CD14-positive monocyte (primary cell): Measurements from ENCODE around the gene ZNF423. TPM values are rescaled to one million over a fixed set of nuclear protein-coding genes. Genes with fewer than 3 reads are reported as not detected.

Experiments
- DNase-seq, 3 donors: peaks; one replicate each; pipeline ENCODE4 v3.0.0-alpha.2; 2011 to 2022
- H2AFZ ChIP-seq: 2 replicates; pipeline ENCODE4 v1.6.0; 2012; ENCODE audit warnings: mild to moderate bottlenecking, low read depth, low read length, inconsistent platforms; ENCODE audit not compliant: insufficient read depth, poor library complexity, severe bottlenecking
- H3K27ac ChIP-seq, 2 donors: 1 replicate in 1 of 2; 2 replicates in 1 of 2; pipeline ENCODE4 v1.5.1; 2012 to 2013; ENCODE audit warnings: low read length in 2 of 2, control low read depth in 1 of 2, inconsistent platforms in 1 of 2, low read depth in 1 of 2, mild to moderate bottlenecking in 1 of 2
- H3K27me3 ChIP-seq, 2 donors: one replicate each; pipeline versions ENCODE4 v1.6.0 to v1.6.1; 2011 to 2013; ENCODE audit warnings: low read length in 2 of 2; ENCODE audit not compliant: control insufficient read depth in 2 of 2, insufficient read depth in 2 of 2
- H3K36me3 ChIP-seq, 2 donors: replicated peaks in 1 of 2; 1 replicate in 1 of 2; 2 replicates in 1 of 2; pipeline versions ENCODE4 v1.5.1 to v1.6.1; 2012 to 2013; ENCODE audit warnings: low read length in 2 of 2, control low read depth in 1 of 2, inconsistent platforms in 1 of 2, mild to moderate bottlenecking in 1 of 2; ENCODE audit not compliant: insufficient read depth in 2 of 2, control insufficient read depth in 1 of 2
- H3K4me1 ChIP-seq, 2 donors: 1 replicate in 1 of 2; 2 replicates in 1 of 2; pipeline versions ENCODE4 v1.5.1 to v1.6.1; 2012 to 2013; ENCODE audit warnings: low read length in 2 of 2, control low read depth in 1 of 2, inconsistent platforms in 1 of 2, mild to moderate bottlenecking in 1 of 2, moderate library complexity in 1 of 2; ENCODE audit not compliant: insufficient read depth in 2 of 2, control insufficient read depth in 1 of 2
- H3K4me2 ChIP-seq: replicated peaks from 2 replicates; pipeline ENCODE3; 2012; ENCODE audit warnings: low read length, moderate library complexity, mild to moderate bottlenecking; ENCODE audit not compliant: poor library complexity, severe bottlenecking; ENCODE audit errors: extremely low read depth
- H3K4me3 ChIP-seq, 3 experiments: fragments of 200-600 bp in 1 of 3; sonication (generic) in 1 of 3; replicated peaks in 1 of 3; 1 replicate in 2 of 3; 2 replicates in 1 of 3; pipeline ENCODE4 v1.5.1; 2011 to 2013; ENCODE audit warnings: low read length in 3 of 3, mild to moderate bottlenecking in 3 of 3, control low read depth in 2 of 3, low read depth in 2 of 3, inconsistent platforms in 1 of 3, moderate library complexity in 1 of 3
- H3K79me2 ChIP-seq: 2 replicates; pipeline ENCODE4 v1.6.0; 2012; ENCODE audit warnings: mild to moderate bottlenecking, control low read depth, inconsistent platforms, low read length, moderate library complexity; ENCODE audit not compliant: insufficient read depth
- H3K9ac ChIP-seq: 2 replicates; pipeline ENCODE4 v1.6.0; 2017; ENCODE audit warnings: low read length, mild to moderate bottlenecking; ENCODE audit not compliant: insufficient read depth, poor library complexity, severe bottlenecking
- H3K9me3 ChIP-seq, 2 donors: replicated peaks in 1 of 2; 1 replicate in 1 of 2; 2 replicates in 1 of 2; pipeline versions ENCODE4 v1.5.1 to v1.6.1; 2012 to 2013; ENCODE audit warnings: low read length in 2 of 2, control low read depth in 1 of 2; ENCODE audit not compliant: control insufficient read depth in 1 of 2, insufficient read depth in 1 of 2
- H4K20me1 ChIP-seq: 2 replicates; pipeline ENCODE4 v1.6.0; 2012; ENCODE audit warnings: mild to moderate bottlenecking, low read length, control low read depth, moderate library complexity; ENCODE audit not compliant: insufficient read depth
- H3K27ac Mint-ChIP-seq, 7 donors: one replicate each; pipeline ENCODE4 v1.8.0; 2020; ENCODE audit warnings: mild to moderate bottlenecking in 7 of 7, mixed read lengths in 7 of 7, moderate library complexity in 6 of 7, inconsistent platforms in 2 of 7
- H3K27me3 Mint-ChIP-seq, 3 donors: one replicate each; pipeline ENCODE4 v1.8.0; 2021 to 2022; ENCODE audit warnings: low read depth in 3 of 3, mild to moderate bottlenecking in 3 of 3, mixed read lengths in 3 of 3, moderate library complexity in 3 of 3, inconsistent platforms in 1 of 3
- H3K36me3 Mint-ChIP-seq, 2 donors: one replicate each; pipeline ENCODE4 v1.8.0; 2020; ENCODE audit warnings: mixed read lengths in 2 of 2, inconsistent platforms in 1 of 2, mild to moderate bottlenecking in 1 of 2
- H3K4me1 Mint-ChIP-seq: one replicate; pipeline ENCODE4 v1.8.0; 2020; ENCODE audit warnings: mild to moderate bottlenecking, mixed read lengths
- H3K4me3 Mint-ChIP-seq, 2 donors: one replicate each; pipeline ENCODE4 v1.8.0; 2020; ENCODE audit warnings: mild to moderate bottlenecking in 2 of 2, mixed read lengths in 2 of 2, moderate library complexity in 1 of 2
- H3K9me3 Mint-ChIP-seq, 7 donors: one replicate each; pipeline ENCODE4 v1.8.0; 2020 to 2022; ENCODE audit warnings: mixed read lengths in 7 of 7, mild to moderate bottlenecking in 6 of 7, moderate library complexity in 6 of 7, inconsistent platforms in 2 of 7
- WGBS: methylation state at CpG from one replicate; pipeline ENCODE4 v1.1.5; 2013; ENCODE audit warnings: missing lambda C conversion rate; ENCODE audit not compliant: insufficient coverage; 5-methylcytosine and 5-hydroxymethylcytosine counted together
- intact Hi-C, 2 donors: fragments of 100-400 bp; cut with micrococcal nuclease; formaldehyde crosslinking; loops; one replicate each; pipeline versions ENCODE4 v1.15.0 to v1.15.1; 2023
- polyA plus RNA-seq, 3 donors: library from polyadenylated mRNA; depleted of rRNA in 1 of 3; unstranded in 2 of 3; stranded (reverse) in 1 of 3; fragments of 300-500 nt in 2 of 3; fragments of >200 nt in 1 of 3; fragmentation: Illumina TruSeq in 2 of 3; gene quantifications; 1 replicate in 2 of 3; 2 replicates in 1 of 3; pipeline ENCODE4 v1.2.3, GENCODE V29; 2012 to 2021
- TF ChIP-seq, protein P1 (sequence below): fragments of 200-600 bp; IDR thresholded peaks from one replicate; pipeline ENCODE4 v1.8.0; 2022; ENCODE audit warnings: antibody characterized with exemption, mild to moderate bottlenecking

The ZNF423 gene
- polyA plus RNA-seq, 3 donors: not detected

DNA sequence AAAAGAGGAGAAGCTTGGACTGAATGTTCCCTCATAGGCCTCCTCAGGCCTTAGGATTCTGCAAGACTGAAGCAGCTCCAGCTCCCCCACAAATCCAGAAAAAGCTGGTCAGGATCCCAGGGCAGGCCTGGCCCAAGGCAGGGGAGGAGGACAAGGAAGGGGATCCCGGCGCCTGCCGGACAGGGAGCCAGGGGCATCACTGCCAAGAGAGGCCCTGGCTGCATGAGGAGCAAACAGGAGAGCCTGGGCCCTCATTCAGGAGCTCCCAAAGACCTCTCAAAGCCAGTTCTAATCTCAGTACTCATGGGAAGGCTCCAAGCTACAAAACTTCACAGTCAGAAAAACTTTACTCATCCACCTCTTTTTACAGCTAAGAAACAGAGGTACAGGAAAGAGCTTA is 67.3 kb downstream of the ZNF423 start:
- Mint-ChIP-seq H3K27me3 (peaks cover 5 to 6% (median 5%) of the 10 kb centered on the region in 3 donors), H3K27ac (no peak overlapping the region), H3K36me3 (no peaks in the 10 kb centered on the region), H3K9me3 (peaks cover 0 to 6% (median 0%) of the 10 kb centered on the region in 7 donors), H3K4me3 (no peak overlapping the region), H3K4me1 (no peaks in the 10 kb centered on the region)
- no peaks in the 10 kb centered on the region for H4K20me1 ChIP-seq
- intact Hi-C loops: no loop called here
- H3K27me3 ChIP-seq: no peaks in the 10 kb centered on the region
- H2AFZ ChIP-seq: no peak overlapping the region
- no peaks in the 10 kb centered on the region for H3K9me3 ChIP-seq
- no peak overlapping the region for H3K4me2 ChIP-seq
- TF ChIP-seq, protein P1, sequence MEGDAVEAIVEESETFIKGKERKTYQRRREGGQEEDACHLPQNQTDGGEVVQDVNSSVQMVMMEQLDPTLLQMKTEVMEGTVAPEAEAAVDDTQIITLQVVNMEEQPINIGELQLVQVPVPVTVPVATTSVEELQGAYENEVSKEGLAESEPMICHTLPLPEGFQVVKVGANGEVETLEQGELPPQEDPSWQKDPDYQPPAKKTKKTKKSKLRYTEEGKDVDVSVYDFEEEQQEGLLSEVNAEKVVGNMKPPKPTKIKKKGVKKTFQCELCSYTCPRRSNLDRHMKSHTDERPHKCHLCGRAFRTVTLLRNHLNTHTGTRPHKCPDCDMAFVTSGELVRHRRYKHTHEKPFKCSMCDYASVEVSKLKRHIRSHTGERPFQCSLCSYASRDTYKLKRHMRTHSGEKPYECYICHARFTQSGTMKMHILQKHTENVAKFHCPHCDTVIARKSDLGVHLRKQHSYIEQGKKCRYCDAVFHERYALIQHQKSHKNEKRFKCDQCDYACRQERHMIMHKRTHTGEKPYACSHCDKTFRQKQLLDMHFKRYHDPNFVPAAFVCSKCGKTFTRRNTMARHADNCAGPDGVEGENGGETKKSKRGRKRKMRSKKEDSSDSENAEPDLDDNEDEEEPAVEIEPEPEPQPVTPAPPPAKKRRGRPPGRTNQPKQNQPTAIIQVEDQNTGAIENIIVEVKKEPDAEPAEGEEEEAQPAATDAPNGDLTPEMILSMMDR: no peak
- no peak for DNase-seq
- H3K9ac ChIP-seq: no peak overlapping the region
- no peaks in the 10 kb centered on the region for H3K36me3 ChIP-seq
- H3K4me3 ChIP-seq: no peak overlapping the region
- H3K79me2 ChIP-seq: no peaks in the 10 kb centered on the region
- no peak overlapping the region for H3K27ac ChIP-seq
- 100% methylated on average over 2 of the region's 3 CpGs for WGBS
- H3K4me1 ChIP-seq: no peaks in the 10 kb centered on the region

DNA sequence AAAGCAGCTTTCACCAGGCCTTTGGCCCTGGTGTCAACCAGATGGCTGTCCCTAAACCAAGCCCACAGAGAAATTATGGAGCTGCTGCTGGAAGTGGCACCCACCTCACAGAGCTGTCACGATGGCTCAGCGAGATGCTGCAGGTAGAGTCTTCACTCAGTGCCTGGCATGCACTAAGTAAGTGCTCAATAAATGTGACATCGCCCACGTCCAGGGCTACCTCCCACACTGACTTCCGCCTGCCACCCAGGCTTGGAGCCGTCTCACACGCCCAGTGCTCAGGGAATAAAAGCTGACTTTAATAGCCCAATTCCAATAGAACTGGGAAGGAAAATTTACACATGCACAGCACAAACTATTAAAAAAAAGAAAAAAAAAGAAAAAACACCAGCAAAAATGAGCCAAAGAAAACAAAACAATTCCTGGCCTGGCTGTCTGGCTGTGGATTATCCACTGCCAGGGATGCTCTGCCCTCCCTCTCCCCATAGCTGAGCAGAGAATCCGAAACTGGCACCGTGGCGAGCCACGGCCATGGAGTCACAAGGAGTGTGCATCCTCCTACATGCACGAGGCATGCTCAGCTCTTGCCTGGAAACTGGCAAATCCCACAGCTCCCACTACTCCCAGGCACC is 68.9 kb downstream of the ZNF423 start:
- Mint-ChIP-seq H3K4me3 (no peak overlapping the region), H3K27ac (no peak overlapping the region), H3K36me3 (no peaks in the 10 kb centered on the region), H3K4me1 (no peaks in the 10 kb centered on the region), H3K27me3 (peaks cover 3 to 4% (median 4%) of the 10 kb centered on the region in 3 donors), H3K9me3 (peaks cover 0 to 6% (median 0%) of the 10 kb centered on the region in 7 donors)
- no peak overlapping the region for H3K27ac ChIP-seq
- H3K79me2 ChIP-seq: no peaks in the 10 kb centered on the region
- DNase-seq: no peak
- no peaks in the 10 kb centered on the region for H3K27me3 ChIP-seq
- no peaks in the 10 kb centered on the region for H4K20me1 ChIP-seq
- 94% methylated on average over 9 of the region's 12 CpGs for WGBS
- TF ChIP-seq, protein P1: no peak
- no peak overlapping the region for H3K9ac ChIP-seq
- H3K9me3 ChIP-seq: no peaks in the 10 kb centered on the region
- H3K36me3 ChIP-seq: no peaks in the 10 kb centered on the region
- H3K4me3 ChIP-seq: no peak overlapping the region
- intact Hi-C loops: no loop called here
- no peak overlapping the region for H3K4me2 ChIP-seq
- H2AFZ ChIP-seq: no peak overlapping the region
- no peaks in the 10 kb centered on the region for H3K4me1 ChIP-seq
